Jurkat, Clone E6-1 (cell line): ENCODE results near the gene HLA-DPB1. TPM values are rescaled to one million over a fixed set of nuclear protein-coding genes. Genes with fewer than 3 reads are reported as not detected.
"Not testable (repeated sequence)": the region's sequence is repeated elsewhere in the genome, so short reads cannot be mapped to it uniquely, and the experiment has no call there.

Experiments used
- DNase-seq: peaks from one replicate; pipeline ENCODE4 v3.0.0-alpha.2; 2011; ENCODE audit warnings: low read depth, low spot score
- H3K4me3 ChIP-seq: 2 replicates; pipeline ENCODE4 v1.5.1; 2011; ENCODE audit warnings: mild to moderate bottlenecking, low read length, control low read depth, moderate library complexity
- polyA plus RNA-seq: library from polyadenylated mRNA; unstranded; fragments of >200 nt; gene quantifications from one replicate; pipeline ENCODE4 v1.2.1, GENCODE V29; 2012; ENCODE audit warnings: missing spikeins; ENCODE audit not compliant: insufficient read length, insufficient read depth

HLA-DPB1 gene
- polyA plus RNA-seq, result not detected

DNA sequence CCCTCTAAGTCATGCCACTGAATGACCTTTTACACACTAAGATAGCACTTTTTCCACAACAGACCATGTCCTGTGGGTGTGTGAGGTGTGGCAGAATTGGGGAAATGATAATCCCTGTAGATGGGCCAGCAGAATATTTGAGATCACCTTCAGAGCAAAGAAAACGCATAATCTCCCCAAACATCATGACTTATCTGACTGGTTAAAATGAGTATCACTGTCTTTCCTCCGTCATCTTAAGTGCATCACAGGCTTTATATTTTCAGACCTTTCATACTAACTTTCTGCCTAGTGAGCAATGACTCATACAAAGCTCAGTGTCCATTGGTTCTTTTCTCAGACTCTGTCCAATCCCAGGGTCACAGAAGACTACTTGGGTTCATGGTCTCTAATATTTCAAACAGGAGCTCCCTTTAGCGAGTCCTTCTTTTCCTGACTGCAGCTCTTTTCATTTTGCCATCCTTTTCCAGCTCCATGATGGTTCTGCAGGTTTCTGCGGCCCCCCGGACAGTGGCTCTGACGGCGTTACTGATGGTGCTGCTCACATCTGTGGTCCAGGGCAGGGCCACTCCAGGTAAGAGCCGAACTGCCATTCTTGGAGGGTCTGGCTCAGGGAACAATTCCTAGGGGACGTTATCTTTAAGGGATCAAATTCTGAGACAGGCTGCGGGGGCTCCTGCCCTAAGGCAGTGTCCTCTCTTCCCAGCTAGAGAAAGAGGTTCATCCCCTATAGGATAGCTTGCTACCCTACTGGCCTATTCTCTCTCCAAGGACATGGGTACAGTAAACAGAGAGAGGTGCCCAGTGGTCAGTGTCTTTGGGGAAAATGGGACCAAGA, at the start of gene HLA-DPB1:
Gene HLA-DPB1, plus strand, starts transcription at position 423 of the 838 bp plus-strand sequence. Its CDS starts 52 bp downstream, at position 475.
- DNase-seq, result peak; percentile 49
- H3K4me3 ChIP-seq, result no peak within 1 kb of the TSS

DNA sequence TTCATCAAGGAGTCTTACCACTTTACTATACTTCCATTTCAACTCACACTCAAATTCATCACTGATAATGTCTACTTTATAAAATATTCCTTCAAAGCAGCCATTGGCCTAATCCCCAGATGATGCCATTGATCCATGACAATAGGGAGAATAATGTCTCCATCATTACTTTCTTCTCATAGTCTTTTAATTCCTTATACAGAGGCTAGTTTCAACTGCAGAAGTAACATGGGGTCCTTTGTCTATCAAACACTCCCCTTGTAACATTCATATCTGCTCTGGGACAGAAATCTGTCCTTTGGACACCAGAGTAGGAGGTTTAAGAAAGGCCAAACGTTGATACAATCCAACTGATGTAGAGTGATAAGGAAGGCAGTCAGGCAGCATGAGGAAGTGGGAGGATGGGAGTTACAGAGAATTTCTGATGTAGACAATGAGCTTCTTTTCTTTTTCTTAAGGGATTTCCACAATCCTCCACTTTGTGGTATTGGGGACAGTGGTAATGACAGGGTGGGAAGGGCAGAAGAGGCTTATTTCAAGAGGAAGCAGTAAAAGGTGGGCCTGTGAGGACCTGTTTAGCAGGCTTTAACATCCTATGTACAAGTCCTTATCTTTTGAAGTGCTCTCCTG, 47.5 kb upstream of the HLA-DPB1 start:
- no peak for DNase-seq
- no peak overlapping the region for H3K4me3 ChIP-seq

DNA sequence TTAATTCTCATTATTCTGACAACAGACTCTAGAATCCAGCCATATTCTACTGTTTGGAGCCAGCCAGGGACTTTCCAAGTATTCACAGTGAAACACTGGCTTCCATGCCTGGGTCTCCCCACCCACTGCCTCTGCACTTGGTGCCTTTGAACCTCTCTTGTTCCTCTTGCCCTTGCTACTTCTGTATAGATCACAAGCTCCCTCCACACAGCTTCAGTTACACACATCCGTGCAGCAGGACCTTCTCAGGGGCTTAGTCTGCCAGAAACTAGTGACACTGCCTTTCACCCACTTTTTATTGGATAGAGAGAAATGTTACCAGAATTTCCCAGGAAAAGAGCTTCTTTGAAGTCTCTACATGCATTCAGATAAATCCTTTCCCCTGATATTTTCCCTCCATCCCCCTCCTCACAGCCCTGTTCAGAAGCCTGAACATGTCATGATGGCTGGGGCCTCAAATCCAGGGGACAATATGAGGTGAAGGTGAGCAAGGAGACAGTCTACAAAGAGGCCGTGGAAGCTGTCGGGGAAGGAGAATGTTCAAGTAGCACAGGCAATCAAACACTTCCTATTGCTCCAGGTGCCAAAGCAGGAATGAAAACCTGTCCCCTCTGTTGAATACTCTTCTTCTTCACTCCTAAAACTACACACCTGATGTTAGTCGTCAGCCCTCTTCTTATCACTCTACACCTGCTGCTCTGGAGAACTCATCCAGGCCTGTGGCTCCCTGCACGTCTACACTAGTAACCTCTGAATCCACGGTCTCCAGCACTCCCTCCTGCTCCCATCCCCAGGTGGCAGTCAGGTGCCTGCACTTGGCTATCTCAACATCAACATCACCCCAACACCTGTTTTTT, 46.2 kb upstream of the HLA-DPB1 start:
- H3K4me3 ChIP-seq, result no peak overlapping the region
- peak; percentile 15 for DNase-seq

DNA sequence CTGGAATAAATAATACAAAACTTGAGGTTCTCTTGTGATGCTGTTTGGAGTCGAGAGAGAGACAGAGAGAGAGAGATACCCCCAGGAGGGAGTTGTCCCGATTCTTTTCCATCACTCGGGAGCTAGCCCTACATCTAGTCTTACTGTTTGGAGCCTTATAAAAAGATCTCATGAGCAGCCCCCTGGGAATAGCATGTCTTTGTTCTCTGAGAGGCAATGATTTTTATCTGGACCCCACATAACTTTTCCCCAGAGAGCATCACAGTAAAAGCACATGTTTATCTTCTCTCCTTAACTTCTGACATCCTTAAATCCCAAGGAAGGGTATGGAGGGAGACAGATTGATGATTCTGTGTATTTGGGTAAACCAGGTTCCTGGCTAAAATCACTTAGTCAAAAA, 45.5 kb upstream of the HLA-DPB1 start:
- no peak for DNase-seq
- no peak overlapping the region for H3K4me3 ChIP-seq

DNA sequence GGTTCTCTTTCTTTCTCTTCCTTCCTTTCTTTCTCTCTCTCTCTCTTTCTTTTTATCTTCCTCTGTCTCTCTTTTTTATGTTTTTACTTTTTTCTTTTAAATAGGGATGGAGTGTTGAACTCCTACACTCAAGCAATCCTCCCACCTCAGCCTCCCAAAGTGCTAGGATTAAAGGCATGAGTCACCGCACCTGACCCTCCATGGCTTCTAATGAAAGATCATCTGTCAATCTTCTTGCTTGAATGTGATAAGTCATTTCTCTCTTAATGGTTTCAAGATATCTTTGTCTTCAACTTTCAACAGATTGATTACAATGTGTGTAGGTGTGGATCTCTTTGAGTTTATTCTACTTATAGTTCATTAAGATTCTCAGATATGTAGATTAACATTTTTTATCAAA, 41.2 kb upstream of the HLA-DPB1 start:
- DNase-seq, result no peak
- no peak overlapping the region for H3K4me3 ChIP-seq

DNA sequence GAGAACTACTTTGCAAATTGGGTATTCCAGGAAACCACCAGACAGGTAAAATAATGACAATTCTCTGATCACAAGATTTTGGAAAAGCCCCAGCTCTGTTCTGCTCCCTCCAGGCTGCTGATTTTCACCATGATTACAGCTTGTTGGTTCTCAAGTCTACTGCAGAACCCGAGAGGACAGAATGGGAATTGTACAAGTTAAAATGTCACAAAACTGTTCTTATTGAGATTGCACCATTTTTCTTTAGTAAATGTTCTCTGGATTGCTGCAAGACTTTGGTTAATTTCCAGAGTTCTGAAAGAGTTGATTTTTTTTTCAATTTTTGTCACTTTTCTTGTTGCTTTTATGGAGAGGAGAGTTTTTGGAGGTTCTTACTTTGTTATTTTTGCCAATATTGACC, 39.3 kb upstream of the HLA-DPB1 start:
- no peak for DNase-seq

DNA sequence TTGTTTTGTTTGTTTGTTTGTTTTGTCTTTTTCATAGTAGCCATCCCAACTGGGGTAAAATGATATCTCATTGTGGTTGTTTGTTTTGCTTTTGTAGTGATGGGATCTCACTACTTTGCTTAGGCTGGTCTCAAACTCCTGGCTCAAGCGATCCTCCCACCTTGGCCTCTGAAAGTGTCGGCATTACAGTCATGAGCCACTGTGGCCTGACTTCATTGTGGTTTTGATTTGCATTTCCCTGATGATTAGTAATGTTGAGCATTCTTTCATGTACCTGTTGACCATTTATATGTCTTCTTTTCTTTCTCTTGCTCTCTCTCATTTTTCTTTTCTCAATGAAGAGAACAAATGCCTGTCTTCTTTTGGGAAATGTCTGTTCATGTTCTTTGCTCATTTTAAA, 35.6 kb upstream of the HLA-DPB1 start:
- no peak for DNase-seq
- no peak overlapping the region for H3K4me3 ChIP-seq

More for the DNA sequence above, 39.3 kb upstream of the HLA-DPB1 start:
- H3K4me3 ChIP-seq, result no peak overlapping the region

DNA sequence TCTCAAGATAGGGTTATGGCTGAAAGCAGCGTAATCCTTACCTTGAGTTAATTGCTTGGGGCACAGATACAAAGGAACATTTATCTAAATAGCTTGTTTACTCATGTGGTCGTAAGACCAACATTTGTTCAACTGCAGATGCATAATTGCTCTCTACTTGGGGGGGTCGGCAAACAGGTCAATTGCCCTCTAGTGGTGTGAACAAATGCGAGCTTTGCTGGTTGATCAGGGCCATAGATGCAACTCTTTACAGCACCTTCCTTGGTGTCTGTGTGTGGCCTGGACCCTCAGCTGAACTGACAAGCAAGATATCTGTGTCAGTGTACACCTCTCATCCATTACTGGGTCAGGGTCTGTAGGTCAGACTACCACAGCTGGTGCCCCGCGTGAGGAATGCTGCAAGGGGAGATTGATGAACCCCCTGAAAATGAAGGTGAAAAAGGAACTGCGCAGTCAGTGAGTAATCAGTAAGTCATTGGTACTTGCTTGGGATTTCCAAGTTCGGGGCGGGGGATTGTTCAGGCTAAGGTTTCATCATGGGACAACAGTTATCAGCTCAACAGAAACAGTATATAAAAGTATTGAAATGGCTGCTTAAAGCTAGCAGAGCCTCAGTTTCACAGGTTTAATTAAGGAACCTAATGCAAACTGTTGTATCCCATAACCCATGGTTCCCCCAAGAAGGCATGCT, 26.3 kb upstream of the HLA-DPB1 start:
- DNase-seq, result no peak
- H3K4me3 ChIP-seq, result no peak overlapping the region

DNA sequence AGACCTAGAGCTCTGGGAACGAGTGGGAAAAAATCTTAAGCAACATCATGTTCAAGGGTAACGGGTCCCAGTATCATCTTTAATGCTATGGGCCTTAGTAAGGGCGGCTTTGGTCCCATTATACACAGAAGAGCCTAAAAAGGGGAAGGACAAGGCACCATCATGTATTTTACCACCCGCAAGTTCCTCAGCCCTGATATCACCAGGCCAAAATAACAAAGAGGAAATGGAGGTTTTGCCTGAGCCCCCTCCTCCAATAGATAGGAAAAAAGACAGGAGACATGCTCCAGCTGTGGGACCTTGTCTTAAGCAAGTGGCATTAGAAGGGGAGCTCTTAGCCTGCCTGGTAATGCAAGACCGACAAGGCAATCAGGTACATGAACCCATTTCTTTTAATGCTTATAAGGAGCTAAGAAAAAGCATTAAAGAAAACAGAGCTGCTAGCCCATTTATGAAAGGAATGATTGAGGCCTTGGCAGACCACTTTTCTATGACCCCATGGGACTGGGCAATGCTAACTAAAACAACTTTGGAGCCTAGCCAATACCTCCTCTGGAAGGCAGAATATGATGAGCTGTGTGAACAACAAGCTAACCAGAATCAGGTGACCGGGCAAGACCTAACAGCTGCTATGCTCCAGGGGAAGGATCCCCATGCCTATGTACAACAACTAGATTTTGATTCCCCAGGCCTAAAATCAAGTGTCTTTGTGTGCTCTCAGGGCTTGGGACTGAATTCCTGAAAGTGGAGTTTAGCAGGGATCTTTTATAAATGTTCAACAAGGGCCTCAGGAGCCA, 25.6 kb upstream of the HLA-DPB1 start:
- DNase-seq, result no peak
- H3K4me3 ChIP-seq, result no peak overlapping the region

DNA sequence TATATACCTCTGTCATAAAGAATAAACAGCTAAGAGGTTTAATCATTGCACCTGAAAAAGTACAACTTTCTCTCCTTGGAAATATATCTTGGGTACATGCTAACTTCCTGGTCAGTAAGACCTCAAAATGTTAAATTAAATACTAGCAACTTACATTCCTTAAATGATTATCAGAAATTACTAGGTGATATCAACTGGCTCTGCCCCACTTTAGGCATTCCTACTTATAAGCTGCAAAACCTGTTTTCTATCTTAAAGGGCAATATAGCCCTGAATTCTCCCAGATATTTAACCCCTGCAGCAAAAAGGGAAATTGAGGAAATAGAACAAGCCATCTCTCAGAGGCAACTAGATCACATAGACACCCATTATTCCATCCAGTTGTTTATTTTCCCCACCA, 23.2 kb upstream of the HLA-DPB1 start:
- H3K4me3 ChIP-seq, result no peak overlapping the region
- DNase-seq, result no peak

DNA sequence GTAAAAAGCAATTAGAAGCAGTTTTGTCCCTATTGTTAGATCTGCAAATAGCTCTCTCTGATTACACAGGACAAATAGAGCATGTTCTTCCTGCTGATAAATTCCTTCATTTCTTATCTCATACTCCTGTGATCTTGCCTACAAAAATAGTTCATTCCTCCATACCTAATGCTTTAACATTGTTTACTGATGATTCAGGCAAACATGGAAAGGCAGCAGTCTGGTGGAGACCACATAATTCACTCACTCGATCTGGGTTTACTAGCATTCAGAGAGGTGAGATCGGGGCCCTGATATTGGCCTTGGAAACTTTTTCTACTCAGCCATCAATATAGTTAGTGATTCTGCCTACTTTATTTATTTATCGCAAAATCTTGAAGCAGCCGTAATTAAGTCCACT, 22.6 kb upstream of the HLA-DPB1 start:
- H3K4me3 ChIP-seq, result no peak overlapping the region
- DNase-seq, result no peak

DNA sequence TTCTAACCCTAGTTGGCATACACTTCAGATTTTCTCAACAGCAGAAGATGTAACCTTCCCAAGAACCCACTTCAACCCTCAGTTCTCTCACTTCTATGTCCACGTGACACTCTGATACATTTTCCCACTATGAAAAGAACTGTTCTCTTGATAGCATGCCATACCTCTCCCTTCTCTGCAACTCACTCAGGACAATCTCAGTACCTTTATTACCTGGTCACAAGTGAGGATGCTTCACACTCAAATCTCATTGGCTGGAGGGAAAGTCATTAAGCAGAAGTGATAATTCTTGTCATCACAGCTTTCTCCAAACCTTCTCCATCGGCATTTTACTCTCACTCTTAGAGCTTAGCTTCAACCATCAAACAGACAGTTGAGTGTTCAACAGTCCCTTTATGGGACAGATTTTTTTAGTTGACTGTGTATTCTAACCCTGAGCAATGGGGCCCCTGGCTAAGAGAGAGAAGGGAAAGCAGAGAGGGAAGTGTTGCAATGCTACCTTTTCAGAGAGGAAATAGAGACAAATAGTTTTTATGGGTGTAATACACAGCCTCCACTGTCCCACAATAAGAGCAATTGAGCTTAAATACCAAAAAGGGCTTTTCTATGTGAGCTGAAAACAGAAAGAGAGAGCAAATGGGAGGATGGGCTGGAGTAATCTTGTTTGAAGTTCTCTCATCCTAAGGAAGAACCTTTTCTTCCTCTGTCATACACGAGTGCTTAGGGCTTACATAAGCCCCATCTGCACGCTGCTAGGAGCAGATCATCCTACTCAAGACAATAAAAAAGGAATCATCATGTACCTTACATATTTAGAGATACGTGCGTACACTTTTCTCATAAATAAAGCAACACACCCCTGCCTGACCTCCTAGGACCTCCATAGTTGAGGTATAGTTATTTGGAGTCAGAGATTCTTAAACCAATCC, 18.3 kb upstream of the HLA-DPB1 start:
- DNase-seq, result no peak
- no peak overlapping the region for H3K4me3 ChIP-seq

DNA sequence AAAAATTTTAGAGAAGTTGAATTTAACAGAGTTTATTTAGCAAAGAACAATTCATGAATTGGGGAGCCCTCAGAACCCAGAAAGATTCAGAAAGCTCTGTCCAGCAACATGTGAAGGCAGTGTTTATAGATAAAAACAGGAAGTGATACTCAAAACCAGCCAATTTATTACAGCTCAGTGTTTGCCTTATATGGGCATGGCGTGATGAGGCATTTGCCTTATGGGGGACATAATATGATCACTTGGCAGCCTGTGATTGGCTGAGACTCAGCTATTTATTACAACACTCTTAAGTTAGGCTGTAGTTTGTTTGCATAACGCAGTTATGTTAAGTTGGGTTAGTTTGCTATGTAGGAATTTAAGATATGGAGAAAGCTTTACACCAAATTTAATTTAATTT, 13.8 kb upstream of the HLA-DPB1 start:
- peak; percentile 17 for DNase-seq
- H3K4me3 ChIP-seq, result no peak overlapping the region

DNA sequence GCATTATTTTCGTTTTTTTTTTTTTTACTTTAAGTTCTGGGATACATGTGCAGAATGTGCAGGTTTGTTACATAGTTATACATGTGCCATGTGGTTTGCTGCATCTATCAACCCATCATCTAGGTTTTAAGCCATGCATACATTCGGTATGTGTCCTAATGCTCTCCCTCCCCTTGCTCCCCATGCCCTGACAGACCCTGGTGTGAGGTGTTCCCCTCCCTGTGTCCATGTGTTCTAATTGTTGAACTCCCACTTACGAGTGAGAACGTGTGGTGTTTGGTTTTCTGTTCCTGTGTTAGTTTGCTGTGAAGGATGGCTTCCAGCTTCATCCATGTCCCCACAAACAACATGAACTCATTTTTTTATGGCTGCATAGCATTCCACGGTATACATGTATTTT, 12.4 kb upstream of the HLA-DPB1 start:
- DNase-seq, H3K4me3 ChIP-seq: not testable (repeated sequence)

DNA sequence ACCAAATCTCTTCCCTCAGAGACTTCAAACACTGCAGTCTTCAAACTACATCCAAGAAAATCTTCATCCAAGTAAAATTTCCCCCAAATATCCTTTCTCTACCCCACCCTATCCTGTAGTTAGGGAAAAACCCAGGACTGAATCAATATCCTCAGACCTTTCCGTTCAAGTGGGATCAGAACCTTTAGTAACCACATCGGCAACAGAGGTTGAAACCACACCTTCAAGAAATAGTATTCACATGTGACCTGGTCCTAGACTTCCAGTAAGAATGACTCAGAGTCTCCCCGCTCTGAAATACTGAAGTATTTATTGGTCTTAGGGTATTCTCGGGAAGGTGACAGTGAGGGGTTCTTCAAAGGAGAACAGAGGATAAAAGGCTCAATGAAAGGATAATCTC, 11.1 kb upstream of the HLA-DPB1 start:
- DNase-seq, result no peak
- no peak overlapping the region for H3K4me3 ChIP-seq

DNA sequence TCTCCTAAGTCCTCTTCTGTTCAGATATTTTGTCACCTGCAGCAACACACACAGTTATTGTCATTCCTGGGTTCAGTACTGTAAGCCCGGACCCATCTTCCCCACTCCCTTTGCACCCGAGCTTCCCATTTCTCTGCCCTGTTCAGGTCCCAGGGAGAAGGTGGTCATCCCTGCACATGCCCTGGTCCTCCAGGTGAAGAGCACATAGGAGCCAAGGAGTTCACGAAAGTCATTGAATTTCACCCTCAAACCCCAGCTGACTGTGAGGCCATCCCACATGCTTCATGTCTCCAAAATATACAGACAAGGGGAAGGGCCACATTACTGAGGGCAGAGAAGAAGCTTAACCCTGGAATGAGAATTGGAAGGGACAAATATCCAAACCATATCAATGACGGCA, 10.5 kb upstream of the HLA-DPB1 start:
- no peak for DNase-seq
- H3K4me3 ChIP-seq, result no peak overlapping the region

DNA sequence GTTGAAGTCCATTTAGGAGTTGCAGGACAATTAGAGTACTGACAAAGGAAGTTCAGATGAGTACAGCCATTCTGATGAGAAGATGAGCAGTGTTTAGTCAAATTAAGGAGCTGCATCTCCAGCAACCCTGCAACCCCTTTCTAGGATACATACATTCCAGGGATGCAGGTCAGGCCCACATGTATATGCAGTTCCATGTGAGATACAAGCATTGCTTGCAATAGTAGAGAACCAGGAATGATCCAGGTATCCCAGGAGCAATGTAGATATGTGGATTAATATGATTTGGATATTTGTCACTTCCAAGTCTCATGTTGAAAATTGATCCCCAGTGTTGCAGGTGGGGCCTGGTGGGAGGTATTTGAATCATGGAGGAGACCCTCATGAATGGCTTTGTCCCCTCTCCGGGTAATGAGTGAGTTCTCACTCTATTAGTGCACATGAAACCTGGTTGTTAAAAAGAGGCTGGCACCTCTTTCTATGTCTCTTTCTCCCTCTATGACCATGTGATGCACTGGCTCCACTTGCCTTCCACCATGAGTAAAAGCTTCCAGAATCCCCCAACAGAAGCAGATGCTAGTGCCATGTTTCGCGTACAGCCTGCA, 8.8 kb upstream of the HLA-DPB1 start:
- no peak overlapping the region for H3K4me3 ChIP-seq
- DNase-seq, result no peak
